MCF 10A (cell line): ENCODE results near the gene VAMP8. TPM values are rescaled to one million over a fixed set of nuclear protein-coding genes. Genes with fewer than 3 reads are reported as not detected.
A peak's percentile ranks its signal among the peaks of the same experiment; 100 is the strongest.

ENCODE experiments used
- BruUV-seq: library from RNA; stranded (reverse); fragments of 400-500 nt; replicated peaks from 2 replicates; lab custom pipeline; 2021; lab: Mats Ljungman, UMichigan
- CTCF ChIA-PET: fragments of 300-600 bp; sonication (Branson Sonifier 250); formaldehyde crosslinking; extraction: SDS; loops from one replicate; lab custom pipeline; 2021; ENCODE audit warnings: antibody characterized with exemption, inconsistent platforms; lab: Yijun Ruan, JAX
- POLR2A ChIA-PET: fragments of 300-600, 350-650 bp; sonication (Branson Sonifier 250); formaldehyde crosslinking; extraction: SDS; loops from one replicate; lab custom pipeline; 2020; ENCODE audit warnings: antibody characterized with exemption, inconsistent platforms; lab: Yijun Ruan, JAX
- DNase-seq: peaks from one replicate; pipeline ENCODE4 v3.0.0-alpha.2; 2018; ENCODE audit not compliant: unreplicated experiment
- H3K27ac Mint-ChIP-seq: one replicate; pipeline ENCODE4 v1.8.0; 2022; ENCODE audit warnings: mild to moderate bottlenecking, low read depth, mixed read lengths; ENCODE audit not compliant: unreplicated experiment
- H3K27me3 Mint-ChIP-seq: one replicate; pipeline ENCODE4 v1.8.0; 2022; ENCODE audit warnings: mixed read lengths; ENCODE audit not compliant: insufficient read depth, unreplicated experiment
- H3K36me3 Mint-ChIP-seq: one replicate; pipeline ENCODE4 v1.8.0; 2022; ENCODE audit warnings: mild to moderate bottlenecking, moderate library complexity, mixed read lengths; ENCODE audit not compliant: insufficient read depth, unreplicated experiment
- H3K4me1 Mint-ChIP-seq: one replicate; pipeline ENCODE4 v1.8.0; 2022; ENCODE audit warnings: mixed read lengths; ENCODE audit not compliant: insufficient read depth, unreplicated experiment
- H3K4me3 Mint-ChIP-seq: one replicate; pipeline ENCODE4 v1.8.0; 2022; ENCODE audit warnings: mild to moderate bottlenecking, moderate library complexity, mixed read lengths; ENCODE audit not compliant: unreplicated experiment
- H3K9me3 Mint-ChIP-seq: one replicate; pipeline ENCODE4 v1.8.0; 2022; ENCODE audit warnings: mixed read lengths; ENCODE audit not compliant: unreplicated experiment
- CTCF ChIP-seq: fragments of 200-600 bp; IDR thresholded peaks from one replicate; pipeline ENCODE4 v1.8.0; 2022; ENCODE audit warnings: antibody characterized with exemption, mild to moderate bottlenecking; ENCODE audit not compliant: unreplicated experiment
- intact Hi-C: fragments of 100-400 bp; cut with micrococcal nuclease; formaldehyde crosslinking; loops from 2 replicates; pipeline ENCODE4 v1.14.1; 2022
- total RNA-seq: library from RNA; stranded (reverse); gene quantifications from 2 replicates; pipeline ENCODE4 v1.2.3, GENCODE V29; 2022

The VAMP8 gene
- total RNA-seq, 1 experiment from 2014 or later = 56.0 TPM

GRCh38 chr2:85584354-85584856 is 7.0 kb downstream of the VAMP8 start, which contains the start of gene VAMP5:
TSS of gene VAMP5 (plus strand) at chr2:85584431. CDS start at chr2:85584491, 60 bp downstream.
- POLR2A ChIA-PET = interaction anchor here (0.9 to 6.1 kb wide), 5 partner anchors 11 to 230 kb away, joined by 3 to 54 read pairs (median 6); partner anchors contain the start of genes C2orf68, ELMOD3, RNF181 and TMEM150A
- peaks cover 40% of the 10 kb centered on the region for H3K36me3 Mint-ChIP-seq
- no peaks in the 10 kb centered on the region for H3K9me3 Mint-ChIP-seq
- no peak for TF ChIP-seq CTCF
- H3K4me3 Mint-ChIP-seq = no peak within 1 kb of the TSS
- CTCF ChIA-PET = interaction anchor here (0.6 to 1.3 kb wide), 2 partner anchors 12 to 165 kb away, joined by 3 read pairs; no protein-coding TSS in a partner anchor
- H3K27ac Mint-ChIP-seq = peak within 1 kb of the TSS; percentile 91
- H3K4me1 Mint-ChIP-seq = peaks cover 14% of the 10 kb centered on the region
- H3K27me3 Mint-ChIP-seq = no peaks in the 10 kb centered on the region
- no peak for DNase-seq
- intact Hi-C loops = no loop called here
- no TSS peak for BruUV-seq

- Mint-ChIP-seq H3K4me1 (peaks cover 14% of the 10 kb centered on the region), H3K9me3 (no peaks in the 10 kb centered on the region), H3K4me3 (no peak overlapping the region), H3K27me3 (no peaks in the 10 kb centered on the region), H3K27ac (peak overlapping the region; percentile 91), H3K36me3 (peaks cover 33% of the 10 kb centered on the region)
- BruUV-seq = no TSS peak
- TF ChIP-seq CTCF = no peak
- peak; percentile 43 for DNase-seq
- ChIA-PET POLR2A (interaction anchor here (0.6 to 6.1 kb wide), 7 partner anchors 10 to 230 kb away, joined by 3 to 54 read pairs (median 5); partner anchors contain the start of genes C2orf68, ELMOD3, RNF181 and TMEM150A), CTCF (interaction anchor here (0.6 to 1.3 kb wide), 3 partner anchors 11 to 165 kb away, joined by 3 to 4 read pairs (median 3); no protein-coding TSS in a partner anchor)
- intact Hi-C loops = no loop called here
These were observed 7.7 kb downstream of the VAMP8 start for GRCh38 chr2:85584857-85585780.

GRCh38 chr2:85585781-85586105 is 8.4 kb downstream of the VAMP8 start:
- no peak overlapping the region for H3K4me3 Mint-ChIP-seq
- no TSS peak for BruUV-seq
- intact Hi-C loops = no loop called here
- POLR2A ChIA-PET = interaction anchor here (0.8 to 6.1 kb wide), 5 partner anchors 10 to 231 kb away, joined by 3 to 54 read pairs (median 5); partner anchors contain the start of genes ELMOD3, RNF181 and TMEM150A
- TF ChIP-seq CTCF = no peak
- H3K9me3 Mint-ChIP-seq = no peaks in the 10 kb centered on the region
- peaks cover 29% of the 10 kb centered on the region for H3K36me3 Mint-ChIP-seq
- H3K4me1 Mint-ChIP-seq = peaks cover 14% of the 10 kb centered on the region
- no peaks in the 10 kb centered on the region for H3K27me3 Mint-ChIP-seq
- H3K27ac Mint-ChIP-seq = peak overlapping the region; percentile 91
- no peak for DNase-seq
- CTCF ChIA-PET = interaction anchor here (0.7 to 1.3 kb wide), 2 partner anchors 11 to 43 kb away, joined by 3 to 4 read pairs; no protein-coding TSS in a partner anchor

- POLR2A ChIA-PET = interaction anchor here (0.7 to 6.1 kb wide), 3 partner anchors 7 to 22 kb away, joined by 3 to 54 read pairs (median 5); partner anchors contain the start of genes RNF181 and VAMP8
- no peak overlapping the region for H3K27ac Mint-ChIP-seq
- H3K27me3 Mint-ChIP-seq = no peaks in the 10 kb centered on the region
- no peaks in the 10 kb centered on the region for H3K9me3 Mint-ChIP-seq
- intact Hi-C loops = no loop called here
- peaks cover 9% of the 10 kb centered on the region for H3K36me3 Mint-ChIP-seq
- TF ChIP-seq CTCF = no peak
- peaks cover 14% of the 10 kb centered on the region for H3K4me1 Mint-ChIP-seq
- H3K4me3 Mint-ChIP-seq = no peak overlapping the region
- CTCF ChIA-PET = no interaction called here
- no TSS peak for BruUV-seq
- DNase-seq = no peak
These were observed 10.8 kb downstream of the VAMP8 start for GRCh38 chr2:85588236-85588635.
